B cell (primary cell): ENCODE data around the gene GGNBP2.

Experiments
- CTCF ChIP-seq: fragments of 200-600 bp; IDR thresholded peaks from one replicate; pipeline ENCODE4 v1.8.0; 2022; ENCODE audit warnings: antibody characterized with exemption, mild to moderate bottlenecking
- EZH2 ChIP-seq: IDR thresholded peaks from 2 replicates; pipeline ENCODE4 v1.6.1; 2012; ENCODE audit warnings: borderline replicate concordance, low read depth, mild to moderate bottlenecking, moderate library complexity, low read length; ENCODE audit not compliant: insufficient read depth, poor library complexity, severe bottlenecking

GRCh38 chr17:36575028-36575427 is 30.3 kb downstream of the GGNBP2 start:
- TF ChIP-seq CTCF: no peak
- TF ChIP-seq EZH2: no peak
